GM03348 (cell line): ENCODE results near the gene TMEM131.
"Not testable (repeated sequence)": the region's sequence is repeated elsewhere in the genome, so short reads cannot be mapped to it uniquely, and the experiment has no call there.

Experiments used
- DNase-seq: peaks from one replicate; pipeline ENCODE4 v3.0.0; 2012; ENCODE audit warnings: low spot score

TMEM131 gene

GRCh38 chr2:97724501-97724900, 271.2 kb downstream of the TMEM131 start:
- no peak for DNase-seq

- no peak for DNase-seq
Observed at GRCh38 chr2:97724073-97724410, 271.7 kb downstream of the TMEM131 start.

- DNase-seq = no peak
Observed at GRCh38 chr2:97723156-97724072, 272.3 kb downstream of the TMEM131 start.

GRCh38 chr2:97722227-97722626, 273.5 kb downstream of the TMEM131 start:
- no peak for DNase-seq

- DNase-seq = no peak
Observed at GRCh38 chr2:97720746-97721145, 275.0 kb downstream of the TMEM131 start.

- no peak for DNase-seq
Observed at GRCh38 chr2:97719362-97720155, 276.2 kb downstream of the TMEM131 start.

GRCh38 chr2:97718942-97719341, 276.8 kb downstream of the TMEM131 start:
- no peak for DNase-seq

- DNase-seq = no peak
Observed at GRCh38 chr2:97718051-97718882, 277.5 kb downstream of the TMEM131 start.

- no peak for DNase-seq
Observed at GRCh38 chr2:97717613-97717995, 278.1 kb downstream of the TMEM131 start.

GRCh38 chr2:97716695-97717612, 278.8 kb downstream of the TMEM131 start:
- DNase-seq = no peak

- no peak for DNase-seq
Observed at GRCh38 chr2:97715951-97716694, 279.6 kb downstream of the TMEM131 start.

- no peak for DNase-seq
Observed at GRCh38 chr2:97714950-97715652, 280.6 kb downstream of the TMEM131 start.

GRCh38 chr2:97714084-97714949, 281.4 kb downstream of the TMEM131 start:
- DNase-seq = no peak

- no peak for DNase-seq
Observed at GRCh38 chr2:97713296-97714083, 282.3 kb downstream of the TMEM131 start, which contains the start of gene ZAP70. Gene ZAP70 (plus strand): TSS chr2:97713576. CDS start chr2:97724037, 10,461 bp downstream.

- DNase-seq = no peak
Observed at GRCh38 chr2:97712693-97713295, 283.0 kb downstream of the TMEM131 start.

GRCh38 chr2:97712175-97712574, 283.6 kb downstream of the TMEM131 start:
- not testable (repeated sequence) for DNase-seq

- DNase-seq = no peak
Observed at GRCh38 chr2:97711394-97711711, 284.4 kb downstream of the TMEM131 start.

- DNase-seq = no peak
Observed at GRCh38 chr2:97708608-97709007, 287.1 kb downstream of the TMEM131 start.
